GM12878 (cell line): Measurements from ENCODE around the gene ZNF445. TPM values are rescaled to one million over a fixed set of nuclear protein-coding genes. Genes with fewer than 3 reads are reported as not detected.

Experiments
- ATAC-seq: fragments of 200-7000 bp; cut with Tn5 transposase; 3 replicates; pipeline ENCODE4 v1.9.1; 2020; ENCODE audit warnings: mild to moderate bottlenecking, moderate library complexity
- BruUV-seq: library from RNA; stranded (reverse); fragments of 400-500 nt; replicated peaks from 2 replicates; lab custom pipeline; 2021; lab: Mats Ljungman, UMichigan
- CTCF ChIA-PET: fragments of 300-600 bp; sonication (Branson Sonifier 250); formaldehyde crosslinking; extraction: SDS; loops from one replicate; lab custom pipeline; 2021; ENCODE audit warnings: inconsistent platforms; lab: Yijun Ruan, JAX
- POLR2A ChIA-PET: fragments of 350-600 bp; formaldehyde crosslinking; extraction: SDS; loops from one replicate; lab custom pipeline; 2021; ENCODE audit warnings: inconsistent platforms; lab: Charles Lee
- RAD21 ChIA-PET: fragments of 300-600 bp; sonication (Branson Sonifier 250); formaldehyde crosslinking; loops from one replicate; lab custom pipeline; 2023; ENCODE audit warnings: antibody characterized with exemption; ENCODE audit not compliant: unreplicated experiment; lab: Charles Lee
- SMC1A ChIA-PET: fragments of 300-600 bp; sonication (Branson Sonifier 250); formaldehyde crosslinking; loops from one replicate; lab custom pipeline; 2023; ENCODE audit not compliant: unreplicated experiment, uncharacterized antibody; lab: Charles Lee
- DNase-seq: peaks from one replicate; pipeline ENCODE4 v3.0.0-alpha.2; 2011; ENCODE audit warnings: low read depth, low spot score
- FAIRE-seq: peaks from 3 replicates; lab custom pipeline; 2011; peaks lifted over from hg19 to GRCh38; lab: Jason Lieb, UNC
- H2AFZ ChIP-seq: 2 replicates; pipeline ENCODE4 v1.6.0; 2011; ENCODE audit warnings: low read depth, low read length, control low read depth; ENCODE audit not compliant: control insufficient read depth
- H3K27ac ChIP-seq: 2 replicates; pipeline ENCODE4 v1.5.1; 2011; ENCODE audit warnings: control low read depth; ENCODE audit not compliant: control insufficient read depth, insufficient read depth
- H3K27me3 ChIP-seq, 2 experiments: replicated peaks in 1 of 2; 2 replicates each; pipeline versions ENCODE4 v1.6.0 to v1.6.1; 2011; ENCODE audit warnings: low read length in 1 of 2; ENCODE audit not compliant: control insufficient read depth in 2 of 2, insufficient read depth in 2 of 2
- H3K36me3 ChIP-seq, 2 experiments: 2 replicates each; pipeline ENCODE4 v1.5.1; 2011; ENCODE audit warnings: low read length in 1 of 2; ENCODE audit not compliant: control insufficient read depth in 2 of 2, insufficient read depth in 2 of 2
- H3K4me1 ChIP-seq: 2 replicates; pipeline ENCODE4 v1.6.1; 2011; ENCODE audit warnings: mild to moderate bottlenecking, low read length, moderate library complexity, mixed read lengths; ENCODE audit not compliant: control insufficient read depth, insufficient read depth
- H3K4me2 ChIP-seq: 2 replicates; pipeline ENCODE4 v1.6.0; 2011; ENCODE audit warnings: control low read depth; ENCODE audit not compliant: control insufficient read depth, insufficient read depth
- H3K4me3 ChIP-seq: fragments of 200-600 bp; sonication (generic); 2 replicates; pipeline ENCODE4 v1.5.1; 2016
- H3K79me2 ChIP-seq: 2 replicates; pipeline ENCODE4 v1.6.0; 2011; ENCODE audit warnings: low read length; ENCODE audit not compliant: control insufficient read depth, insufficient read depth
- H3K9ac ChIP-seq: 2 replicates; pipeline ENCODE4 v1.8.0; 2011; ENCODE audit warnings: low read length, control low read depth, mixed read lengths; ENCODE audit not compliant: control insufficient read depth, insufficient read depth
- H3K9me3 ChIP-seq: replicated peaks from 3 replicates; pipeline ENCODE4 v1.5.1; 2011; ENCODE audit warnings: mild to moderate bottlenecking, low read length; ENCODE audit not compliant: control insufficient read depth, insufficient read depth
- H4K20me1 ChIP-seq: 2 replicates; pipeline ENCODE4 v1.6.0; 2011; ENCODE audit not compliant: control insufficient read depth, insufficient read depth
- ATF2 ChIP-seq: IDR thresholded peaks from 2 replicates; pipeline ENCODE4 v1.6.1; 2012; ENCODE audit warnings: low read length, inconsistent platforms
- EP300 ChIP-seq, 2 experiments: fragments of 150-350 bp in 1 of 2; IDR thresholded peaks; 2 replicates each; pipeline ENCODE4 v1.6.1; 2011 to 2012; ENCODE audit warnings: low read depth in 2 of 2, low read length in 2 of 2, borderline replicate concordance in 1 of 2, improper control_type of control experiment in 1 of 2, inconsistent platforms in 1 of 2; ENCODE audit not compliant: control insufficient read depth in 1 of 2
- MLLT1 ChIP-seq: fragments of 450-650 bp; IDR thresholded peaks from 2 replicates; pipeline ENCODE4 v1.6.1; 2016; ENCODE audit warnings: mild to moderate bottlenecking
- TBL1XR1 ChIP-seq: IDR thresholded peaks from 2 replicates; pipeline ENCODE4 v1.6.1; 2012; ENCODE audit warnings: low read depth, low read length, improper control_type of control experiment
- WGBS: methylation state at CpG from one replicate; pipeline ENCODE4 v1.1.6; 2016; ENCODE audit warnings: low lambda C conversion rate; ENCODE audit not compliant: insufficient replicate concordance, insufficient coverage; ENCODE audit errors: missing lambda C conversion rate; 5-methylcytosine and 5-hydroxymethylcytosine counted together
- in situ Hi-C: fragments of 300-500 bp; cut with MboI; formaldehyde crosslinking; loops from 9 replicates; pipeline ENCODE4 v1.14.3; 2018; ENCODE audit warnings: mixed read lengths
- intact Hi-C: fragments of 100-400 bp; cut with micrococcal nuclease; formaldehyde crosslinking; loops from one replicate; pipeline ENCODE4 v1.14.2; 2022; ENCODE audit not compliant: unreplicated experiment
- polyA plus RNA-seq, 11 experiments: library from polyadenylated mRNA; depleted of rRNA in 4 of 11; unstranded in 6 of 11; stranded (reverse) in 5 of 11; fragments of >200 nt; fragmentation: Nextera tagmentation in 4 of 11; fragmentation: Illumina TruSeq in 1 of 11; extraction: Ambion mirVana in 4 of 11; extraction: Trizol in 1 of 11; gene quantifications; 1 replicate in 1 of 11; 2 replicates in 10 of 11; pipeline versions ENCODE4 v1.2.1 to v1.2.3, GENCODE V29; 2011 to 2016; ENCODE audit warnings: inconsistent platforms in 2 of 11, missing spikeins in 2 of 11, low read depth in 1 of 11
- total RNA-seq, 4 experiments: library from RNA; depleted of rRNA in 3 of 4; stranded (reverse); fragments of >200 nt in 3 of 4; fragmentation: Illumina TruSeq in 1 of 4; extraction: Trizol in 1 of 4; gene quantifications; 2 replicates each; pipeline versions ENCODE4 v1.2.1 to v1.2.3, GENCODE V29; 2013 to 2021
- TF ChIP-seq, protein P1 (sequence below): fragments of 450-650 bp; formaldehyde crosslinking; IDR thresholded peaks from 2 replicates; pipeline ENCODE4 v1.4.0; 2020; ENCODE audit warnings: mild to moderate bottlenecking, moderate library complexity

ZNF445 gene
- total and polyA plus RNA-seq, 10 of the 15 experiments (the other 5 are each of a cell fraction or from before 2014, with no cell fraction given): 0.80 to 14.4 (median 5.6) TPM

DNA sequence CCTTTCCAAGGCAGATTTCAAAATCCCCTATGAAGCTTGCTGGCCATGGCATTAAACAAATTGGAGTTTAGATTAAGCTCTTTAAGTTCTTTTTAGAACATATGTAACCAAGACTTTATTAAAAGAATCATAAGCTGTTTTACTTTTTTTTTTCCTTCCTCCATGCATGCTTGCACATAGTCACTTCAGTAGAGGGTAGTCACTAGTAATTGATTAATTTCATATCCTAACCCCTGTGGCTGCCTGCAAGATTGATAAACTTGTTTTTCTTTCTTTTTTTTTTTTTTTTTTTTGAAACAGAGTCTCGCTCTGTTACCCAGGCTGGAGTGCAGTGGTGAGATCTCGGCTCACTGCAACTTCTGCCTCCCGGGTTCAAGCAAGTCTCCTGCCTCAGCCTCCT, 44.3 kb upstream of the ZNF445 start (continued):
- TF ChIP-seq MLLT1 (no peak), TBL1XR1 (no peak)

DNA sequence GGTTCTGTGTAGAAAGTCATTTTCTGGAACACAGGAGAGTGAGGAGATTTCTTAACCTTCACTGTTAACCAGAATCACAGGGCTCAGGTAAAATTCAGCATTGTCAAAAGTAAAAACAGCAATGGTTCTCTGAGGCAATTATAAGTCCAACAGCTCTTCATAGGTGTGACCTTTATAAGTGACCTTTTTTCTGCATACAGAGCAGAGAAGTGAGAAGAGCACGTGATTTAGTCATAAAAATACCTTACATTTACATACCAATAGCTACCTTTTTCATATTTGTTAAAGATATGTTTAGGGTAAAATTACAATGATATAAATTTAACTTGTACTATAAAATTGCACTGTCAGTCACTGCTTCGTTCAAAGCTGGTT, 41.3 kb upstream of the ZNF445 start:
- FAIRE-seq: no peak
- no peaks in the 10 kb centered on the region for H3K4me1 ChIP-seq
- RAD21 ChIA-PET: interaction anchor here (1.1 kb wide), 1 partner anchor 180 kb away, joined by 3 read pairs; the partner anchor contains the start of gene TCAIM
- TF ChIP-seq ATF2: no peak
- TF ChIP-seq, protein P1, sequence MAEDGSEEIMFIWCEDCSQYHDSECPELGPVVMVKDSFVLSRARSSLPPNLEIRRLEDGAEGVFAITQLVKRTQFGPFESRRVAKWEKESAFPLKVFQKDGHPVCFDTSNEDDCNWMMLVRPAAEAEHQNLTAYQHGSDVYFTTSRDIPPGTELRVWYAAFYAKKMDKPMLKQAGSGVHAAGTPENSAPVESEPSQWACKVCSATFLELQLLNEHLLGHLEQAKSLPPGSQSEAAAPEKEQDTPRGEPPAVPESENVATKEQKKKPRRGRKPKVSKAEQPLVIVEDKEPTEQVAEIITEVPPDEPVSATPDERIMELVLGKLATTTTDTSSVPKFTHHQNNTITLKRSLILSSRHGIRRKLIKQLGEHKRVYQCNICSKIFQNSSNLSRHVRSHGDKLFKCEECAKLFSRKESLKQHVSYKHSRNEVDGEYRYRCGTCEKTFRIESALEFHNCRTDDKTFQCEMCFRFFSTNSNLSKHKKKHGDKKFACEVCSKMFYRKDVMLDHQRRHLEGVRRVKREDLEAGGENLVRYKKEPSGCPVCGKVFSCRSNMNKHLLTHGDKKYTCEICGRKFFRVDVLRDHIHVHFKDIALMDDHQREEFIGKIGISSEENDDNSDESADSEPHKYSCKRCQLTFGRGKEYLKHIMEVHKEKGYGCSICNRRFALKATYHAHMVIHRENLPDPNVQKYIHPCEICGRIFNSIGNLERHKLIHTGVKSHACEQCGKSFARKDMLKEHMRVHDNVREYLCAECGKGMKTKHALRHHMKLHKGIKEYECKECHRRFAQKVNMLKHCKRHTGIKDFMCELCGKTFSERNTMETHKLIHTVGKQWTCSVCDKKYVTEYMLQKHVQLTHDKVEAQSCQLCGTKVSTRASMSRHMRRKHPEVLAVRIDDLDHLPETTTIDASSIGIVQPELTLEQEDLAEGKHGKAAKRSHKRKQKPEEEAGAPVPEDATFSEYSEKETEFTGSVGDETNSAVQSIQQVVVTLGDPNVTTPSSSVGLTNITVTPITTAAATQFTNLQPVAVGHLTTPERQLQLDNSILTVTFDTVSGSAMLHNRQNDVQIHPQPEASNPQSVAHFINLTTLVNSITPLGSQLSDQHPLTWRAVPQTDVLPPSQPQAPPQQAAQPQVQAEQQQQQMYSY (CRISPR knock-in tag): no peak
- TF ChIP-seq EP300 (IDR thresholded peaks at IDR 0.05; ENCODE audit: borderline replicate concordance in 1 of 2, control insufficient read depth in 1 of 2, low read depth in 2 of 2, low read length in 2 of 2): no peak
- no peak overlapping the region for H2AFZ ChIP-seq
- POLR2A ChIA-PET: interaction anchor here (1.0 kb wide), 1 partner anchor 8 kb away, joined by 3 read pairs; no protein-coding TSS in a partner anchor
- DNase-seq: no peak
- no peak overlapping the region for H3K4me2 ChIP-seq
- no peak overlapping the region for H3K27ac ChIP-seq
- 5% methylated on average over 2 of the region's 2 CpGs for WGBS
- no peak overlapping the region for H3K4me3 ChIP-seq
- CTCF ChIA-PET: interaction anchor here (1.0 to 1.1 kb wide), 2 partner anchors 22 to 180 kb away, joined by 3 read pairs; partner anchors contain the start of gene TCAIM
- BruUV-seq: no TSS peak
- H3K36me3 ChIP-seq: no peaks in the 10 kb centered on the region
- no peaks in the 10 kb centered on the region for H4K20me1 ChIP-seq
- H3K9me3 ChIP-seq: no peaks in the 10 kb centered on the region
- ATAC-seq: no peak
- in situ Hi-C loops (no loop called here), intact Hi-C loops (no loop called here)
- SMC1A ChIA-PET: interaction anchor here (0.8 to 1.4 kb wide), 3 partner anchors 153 to 195 kb away, joined by 4 to 5 read pairs (median 4); partner anchors contain the start of gene TCAIM
- H3K79me2 ChIP-seq: no peaks in the 10 kb centered on the region
- no peak overlapping the region for H3K9ac ChIP-seq
- no peaks in the 10 kb centered on the region for H3K27me3 ChIP-seq
